ENCODE results near the gene SLC37A4. TPM values are rescaled to one million over a fixed set of nuclear protein-coding genes. Genes with fewer than 3 reads are reported as not detected.

The SLC37A4 gene
- total and polyA plus RNA-seq, 2 of the 13 experiments (the other 11 are each of a cell fraction or from before 2014, with no cell fraction given), result 43.0 to 56.1 TPM

- TF ChIP-seq ZNF883 (CRISPR knock-in tag; IDR thresholded peaks at IDR 0.05; ENCODE audit: not compliant biosample characterization), result peak; percentile 13
- no peak for TF ChIP-seq POGZ (CRISPR knock-in tag; IDR thresholded peaks at IDR 0.05)
- no peak for TF ChIP-seq ZNF30 (CRISPR knock-in tag; IDR thresholded peaks at IDR 0.05)
- TF ChIP-seq ZNF550 (CRISPR knock-in tag; IDR thresholded peaks at IDR 0.05; ENCODE audit: borderline replicate concordance), result no peak
- no peak for TF ChIP-seq ARNTL (CRISPR knock-in tag; IDR thresholded peaks at IDR 0.05)
- no peak for TF ChIP-seq DR1 (CRISPR knock-in tag; IDR thresholded peaks at IDR 0.05)
- 0 out of 2 replicates have a peak, but pooled peaks have one; percentile 36 for TF ChIP-seq STAT5B (CRISPR knock-in tag; IDR thresholded peaks at IDR 0.05)
- TF ChIP-seq SRSF9 (IDR thresholded peaks at IDR 0.05; ENCODE audit: borderline replicate concordance, insufficient read depth, low read depth, low read length, poor library complexity, severe bottlenecking), result no peak
- no peak for TF ChIP-seq PRMT3 (CRISPR knock-in tag; IDR thresholded peaks at IDR 0.05; ENCODE audit: borderline replicate concordance, low read depth)
- peak; percentile 79 for TF ChIP-seq ELF1 (CRISPR knock-in tag; IDR thresholded peaks at IDR 0.05)
- TF ChIP-seq ELF3 (CRISPR knock-in tag; IDR thresholded peaks at IDR 0.05), result no peak
- TF ChIP-seq ZBTB21 (CRISPR knock-in tag; IDR thresholded peaks at IDR 0.05), result no peak
- peak; percentile 32; the same call in 1 of the 2 replicates for TF ChIP-seq TARDBP (CRISPR knock-in tag; IDR thresholded peaks at IDR 0.05)
- peak; percentile 81; the same call in 1 of the 2 replicates for TF ChIP-seq SIN3A (IDR thresholded peaks at IDR 0.05; ENCODE audit: borderline replicate concordance, low read depth, low read length)
- TF ChIP-seq HINFP (CRISPR knock-in tag; IDR thresholded peaks at IDR 0.05; ENCODE audit: low read depth), result no peak
- TF ChIP-seq BATF2 (CRISPR knock-in tag; IDR thresholded peaks at IDR 0.05), result no peak
- peak; percentile 9; the same call in 1 of the 2 replicates for TF ChIP-seq SOX5 (CRISPR knock-in tag; IDR thresholded peaks at IDR 0.05; ENCODE audit: borderline replicate concordance)
- no peak for TF ChIP-seq DPF2 (CRISPR knock-in tag; IDR thresholded peaks at IDR 0.05; ENCODE audit: borderline replicate concordance, low read depth)
- no peak for TF ChIP-seq ZNF547 (CRISPR knock-in tag; IDR thresholded peaks at IDR 0.05)
- no peak for TF ChIP-seq AGO1 (IDR thresholded peaks at IDR 0.05; ENCODE audit: low read depth, low read length, poor library complexity, severe bottlenecking)
- TF ChIP-seq ZBTB44 (CRISPR knock-in tag; IDR thresholded peaks at IDR 0.05), result no peak
- TF ChIP-seq IKZF5 (CRISPR knock-in tag; IDR thresholded peaks at IDR 0.05), result peak; percentile 64
- peak; percentile 56 for TF ChIP-seq GABPA (IDR thresholded peaks at IDR 0.05; ENCODE audit: low read depth, low read length)
- peak; percentile 85 for TF ChIP-seq GABPA (CRISPR knock-in tag; IDR thresholded peaks at IDR 0.05; ENCODE audit: low read depth)
Observed at GRCh38 chr11:119057000-119057769, 26.5 kb upstream of the SLC37A4 start, which contains the start of gene HYOU1 (continued).

Measured in HepG2 (cell line).